Astrocyte (in vitro differentiated cells and primary cell): ENCODE measurements around the gene ANKRD29. TPM values are rescaled to one million over a fixed set of nuclear protein-coding genes. Genes with fewer than 3 reads are reported as not detected.
"Not testable (repeated sequence)": the region's sequence is repeated elsewhere in the genome, so short reads cannot be mapped to it uniquely, and the experiment has no call there.

Experiments
- DNase-seq: peaks from one replicate; pipeline ENCODE4 v3.0.0-alpha.2; 2010; ENCODE audit warnings: low read depth
- FAIRE-seq: peaks from 2 replicates; lab custom pipeline; 2011; peaks lifted over from hg19 to GRCh38; lab: Jason Lieb, UNC
- H2AFZ ChIP-seq: 2 replicates; pipeline ENCODE4 v1.6.0; 2012; ENCODE audit warnings: low read depth, low read length, inconsistent platforms
- H3K27ac ChIP-seq: 2 replicates; pipeline ENCODE4 v1.5.1; 2011; ENCODE audit warnings: low read depth, low read length, inconsistent platforms
- H3K27me3 ChIP-seq: 2 replicates; pipeline ENCODE4 v1.6.0; 2011; ENCODE audit warnings: low read length, inconsistent platforms; ENCODE audit not compliant: insufficient read depth
- H3K36me3 ChIP-seq: 2 replicates; pipeline ENCODE4 v1.5.1; 2011; ENCODE audit warnings: low read length, inconsistent platforms; ENCODE audit not compliant: insufficient read depth
- H3K4me1 ChIP-seq: 2 replicates; pipeline ENCODE4 v1.5.1; 2011; ENCODE audit warnings: low read length, inconsistent platforms; ENCODE audit not compliant: insufficient read depth
- H3K4me2 ChIP-seq: 2 replicates; pipeline ENCODE4 v1.6.0; 2012; ENCODE audit warnings: low read length, inconsistent platforms
- H3K4me3 ChIP-seq: 2 replicates; pipeline ENCODE4 v1.5.1; 2011; ENCODE audit warnings: low read depth, mild to moderate bottlenecking, low read length, inconsistent platforms; ENCODE audit not compliant: insufficient read depth
- H3K79me2 ChIP-seq: 2 replicates; pipeline ENCODE4 v1.6.0; 2012; ENCODE audit warnings: mild to moderate bottlenecking, low read length, inconsistent platforms; ENCODE audit not compliant: insufficient read depth
- H3K9ac ChIP-seq: 2 replicates; pipeline ENCODE4 v1.6.0; 2012; ENCODE audit warnings: mild to moderate bottlenecking, low read length, inconsistent platforms
- H3K9me3 ChIP-seq: 2 replicates; pipeline ENCODE4 v1.5.1; 2012; ENCODE audit warnings: low read depth, mild to moderate bottlenecking, low read length, inconsistent platforms; ENCODE audit not compliant: insufficient read depth
- H4K20me1 ChIP-seq: 2 replicates; pipeline ENCODE4 v1.6.0; 2012; ENCODE audit warnings: low read length, inconsistent platforms; ENCODE audit not compliant: insufficient read depth
- H3K27ac Mint-ChIP-seq: one replicate; pipeline ENCODE4 v1.8.0; 2021; ENCODE audit warnings: mild to moderate bottlenecking, mixed read lengths; ENCODE audit not compliant: unreplicated experiment
- H3K27me3 Mint-ChIP-seq: one replicate; pipeline ENCODE4 v1.8.0; 2021; ENCODE audit warnings: low read depth, mixed read lengths; ENCODE audit not compliant: unreplicated experiment
- H3K36me3 Mint-ChIP-seq: one replicate; pipeline ENCODE4 v1.8.0; 2021; ENCODE audit warnings: low read depth, mixed read lengths; ENCODE audit not compliant: unreplicated experiment
- H3K4me1 Mint-ChIP-seq: one replicate; pipeline ENCODE4 v1.8.0; 2021; ENCODE audit warnings: low read depth, mixed read lengths; ENCODE audit not compliant: unreplicated experiment
- H3K4me3 Mint-ChIP-seq: one replicate; pipeline ENCODE4 v1.8.0; 2021; ENCODE audit warnings: mild to moderate bottlenecking, moderate library complexity, mixed read lengths; ENCODE audit not compliant: unreplicated experiment
- H3K9me3 Mint-ChIP-seq: one replicate; pipeline ENCODE4 v1.8.0; 2021; ENCODE audit warnings: mild to moderate bottlenecking, mixed read lengths; ENCODE audit not compliant: unreplicated experiment
- CTCF ChIP-seq: IDR thresholded peaks from 2 replicates; pipeline ENCODE4 v1.5.1; 2011; ENCODE audit warnings: low read depth, mild to moderate bottlenecking, inconsistent platforms, low read length, moderate library complexity; ENCODE audit not compliant: insufficient read depth
- EZH2 ChIP-seq: IDR thresholded peaks from 2 replicates; pipeline ENCODE4 v1.6.1; 2012; ENCODE audit warnings: mild to moderate bottlenecking, low read length, inconsistent platforms; ENCODE audit not compliant: insufficient read depth
- total RNA-seq: library from RNA; stranded (reverse); gene quantifications from 2 replicates; pipeline ENCODE4 v1.2.1, GENCODE V29; 2021

The ANKRD29 gene
- total RNA-seq, 1 donor from 2014 or later = 0.75 TPM

GRCh38 chr18:23565916-23566547, 96.7 kb downstream of the ANKRD29 start:
- Histone ChIP-seq H3K79me2 (no peaks in the 10 kb centered on the region), H4K20me1 (peaks cover 16% of the 10 kb centered on the region), H3K4me1 (peaks cover 3% of the 10 kb centered on the region), H3K36me3 (peaks cover 37% of the 10 kb centered on the region), H3K9ac (no peak overlapping the region), H3K27ac (no peak overlapping the region), H3K27me3 (no peaks in the 10 kb centered on the region), H2AFZ (no peak overlapping the region), H3K9me3 (no peaks in the 10 kb centered on the region), H3K4me3 (no peak overlapping the region), H3K4me2 (no peak overlapping the region)
- Mint-ChIP-seq H3K4me3 (no peak overlapping the region), H3K4me1 (no peaks in the 10 kb centered on the region), H3K9me3 (no peaks in the 10 kb centered on the region), H3K27ac (no peak overlapping the region), H3K36me3 (peaks cover 22% of the 10 kb centered on the region), H3K27me3 (no peaks in the 10 kb centered on the region)
- DNase-seq = no peak
- no peak for FAIRE-seq
- TF ChIP-seq EZH2 (no peak), CTCF (no peak)

- Histone ChIP-seq H3K36me3 (peaks cover 31% of the 10 kb centered on the region), H3K4me3 (no peak overlapping the region), H2AFZ (no peak overlapping the region), H3K4me1 (peaks cover 3% of the 10 kb centered on the region), H3K9me3 (no peaks in the 10 kb centered on the region), H3K79me2 (no peaks in the 10 kb centered on the region), H3K27me3 (no peaks in the 10 kb centered on the region), H3K9ac (no peak overlapping the region), H3K27ac (no peak overlapping the region), H3K4me2 (no peak overlapping the region), H4K20me1 (peaks cover 11% of the 10 kb centered on the region)
- Mint-ChIP-seq H3K4me3 (no peak overlapping the region), H3K27ac (no peak overlapping the region), H3K27me3 (no peaks in the 10 kb centered on the region), H3K36me3 (peaks cover 31% of the 10 kb centered on the region), H3K4me1 (no peaks in the 10 kb centered on the region), H3K9me3 (no peaks in the 10 kb centered on the region)
- DNase-seq (peak; percentile 68), FAIRE-seq (no peak)
- TF ChIP-seq EZH2 = no peak
Observed at GRCh38 chr18:23563377-23564043, 99.2 kb downstream of the ANKRD29 start.

- no peak for TF ChIP-seq CTCF
- no peak for TF ChIP-seq EZH2
- no peak overlapping the region for H3K27ac ChIP-seq
- Mint-ChIP-seq H3K4me3 (no peak overlapping the region), H3K4me1 (no peaks in the 10 kb centered on the region), H3K9me3 (no peaks in the 10 kb centered on the region), H3K36me3 (peaks cover 35% of the 10 kb centered on the region), H3K27me3 (no peaks in the 10 kb centered on the region), H3K27ac (no peak overlapping the region)
- FAIRE-seq (no peak), DNase-seq (no peak)
- no peak overlapping the region for H3K4me3 ChIP-seq
- no peaks in the 10 kb centered on the region for H3K9me3 ChIP-seq
- H3K36me3 ChIP-seq = peaks cover 25% of the 10 kb centered on the region
- no peaks in the 10 kb centered on the region for H3K27me3 ChIP-seq
- peaks cover 3% of the 10 kb centered on the region for H3K4me1 ChIP-seq
- peaks cover 16% of the 10 kb centered on the region for H4K20me1 ChIP-seq
- no peak overlapping the region for H3K9ac ChIP-seq
- H3K79me2 ChIP-seq = no peaks in the 10 kb centered on the region
- no peak overlapping the region for H2AFZ ChIP-seq
- no peak overlapping the region for H3K4me2 ChIP-seq
Observed at GRCh38 chr18:23560186-23560585, 102.5 kb downstream of the ANKRD29 start.

- H3K9ac ChIP-seq, H2AFZ ChIP-seq, H3K27me3 ChIP-seq, H3K9me3 Mint-ChIP-seq, H3K4me3 ChIP-seq, H3K4me1 ChIP-seq, H3K4me1 Mint-ChIP-seq, H3K79me2 ChIP-seq, H3K4me2 ChIP-seq, FAIRE-seq, H3K27ac ChIP-seq, H3K27ac Mint-ChIP-seq, DNase-seq, H3K4me3 Mint-ChIP-seq, H3K9me3 ChIP-seq, H4K20me1 ChIP-seq, H3K27me3 Mint-ChIP-seq: not testable (repeated sequence)
- peaks cover 35% of the 10 kb centered on the region for H3K36me3 ChIP-seq
- peaks cover 46% of the 10 kb centered on the region for H3K36me3 Mint-ChIP-seq
Observed at GRCh38 chr18:23557511-23557910, 105.2 kb downstream of the ANKRD29 start.
